ENCODE results near the gene RPS6KA2.

The RPS6KA2 gene

GRCh38 chr6:166478782-166479592 lies 148.1 kb downstream of the RPS6KA2 start:
- Histone ChIP-seq H3K36me3 (ENCODE audit: control insufficient read depth, insufficient read depth, low read length) (no peaks in the 10 kb centered on the region), H3K4me3 (ENCODE audit: low read length) (no peak overlapping the region), H3K4me1 (ENCODE audit: control insufficient read depth, insufficient read depth, low read length) (no peaks in the 10 kb centered on the region), H3K9ac (ENCODE audit: low read length) (no peak overlapping the region), H3K27me3 (ENCODE audit: control insufficient read depth, insufficient read depth, low read length) (no peaks in the 10 kb centered on the region), H3K9me3 (ENCODE audit: control insufficient read depth, low read length) (no peaks in the 10 kb centered on the region)

GRCh38 chr6:166477647-166478365 lies 149.2 kb downstream of the RPS6KA2 start:
- Histone ChIP-seq H3K9me3 (ENCODE audit: control insufficient read depth, low read length) (no peaks in the 10 kb centered on the region), H3K27me3 (ENCODE audit: control insufficient read depth, insufficient read depth, low read length) (no peaks in the 10 kb centered on the region), H3K4me3 (ENCODE audit: low read length) (no peak overlapping the region), H3K36me3 (ENCODE audit: control insufficient read depth, insufficient read depth, low read length) (no peaks in the 10 kb centered on the region), H3K4me1 (ENCODE audit: control insufficient read depth, insufficient read depth, low read length) (no peaks in the 10 kb centered on the region), H3K9ac (ENCODE audit: low read length) (no peak overlapping the region)

GRCh38 chr6:166476634-166477215 lies 150.3 kb downstream of the RPS6KA2 start:
- H3K4me3 ChIP-seq (ENCODE audit: low read length), result no peak overlapping the region
- H3K27me3 ChIP-seq (ENCODE audit: control insufficient read depth, insufficient read depth, low read length), result no peaks in the 10 kb centered on the region
- H3K4me1 ChIP-seq (ENCODE audit: control insufficient read depth, insufficient read depth, low read length), result no peaks in the 10 kb centered on the region
- H3K9me3 ChIP-seq (ENCODE audit: control insufficient read depth, low read length), result no peaks in the 10 kb centered on the region
- no peaks in the 10 kb centered on the region for H3K36me3 ChIP-seq (ENCODE audit: control insufficient read depth, insufficient read depth, low read length)
- H3K9ac ChIP-seq (ENCODE audit: low read length), result no peak overlapping the region

- Histone ChIP-seq H3K36me3 (ENCODE audit: control insufficient read depth, insufficient read depth, low read length) (no peaks in the 10 kb centered on the region), H3K4me3 (ENCODE audit: low read length) (no peak overlapping the region), H3K27me3 (ENCODE audit: control insufficient read depth, insufficient read depth, low read length) (no peaks in the 10 kb centered on the region), H3K4me1 (ENCODE audit: control insufficient read depth, insufficient read depth, low read length) (no peaks in the 10 kb centered on the region), H3K9ac (ENCODE audit: low read length) (no peak overlapping the region), H3K9me3 (ENCODE audit: control insufficient read depth, low read length) (no peaks in the 10 kb centered on the region)
Measured at GRCh38 chr6:166476061-166476591, 150.9 kb downstream of the RPS6KA2 start.

GRCh38 chr6:166474721-166475565 lies 152.1 kb downstream of the RPS6KA2 start:
- no peak overlapping the region for H3K4me3 ChIP-seq (ENCODE audit: low read length)
- no peaks in the 10 kb centered on the region for H3K36me3 ChIP-seq (ENCODE audit: control insufficient read depth, insufficient read depth, low read length)
- H3K27me3 ChIP-seq (ENCODE audit: control insufficient read depth, insufficient read depth, low read length), result no peaks in the 10 kb centered on the region
- H3K4me1 ChIP-seq (ENCODE audit: control insufficient read depth, insufficient read depth, low read length), result no peaks in the 10 kb centered on the region
- no peaks in the 10 kb centered on the region for H3K9me3 ChIP-seq (ENCODE audit: control insufficient read depth, low read length)
- no peak overlapping the region for H3K9ac ChIP-seq (ENCODE audit: low read length)

GRCh38 chr6:166473886-166474571 lies 153.0 kb downstream of the RPS6KA2 start:
- Histone ChIP-seq H3K4me1 (ENCODE audit: control insufficient read depth, insufficient read depth, low read length) (no peaks in the 10 kb centered on the region), H3K36me3 (ENCODE audit: control insufficient read depth, insufficient read depth, low read length) (no peaks in the 10 kb centered on the region), H3K9me3 (ENCODE audit: control insufficient read depth, low read length) (no peaks in the 10 kb centered on the region), H3K9ac (ENCODE audit: low read length) (no peak overlapping the region), H3K27me3 (ENCODE audit: control insufficient read depth, insufficient read depth, low read length) (no peaks in the 10 kb centered on the region), H3K4me3 (ENCODE audit: low read length) (no peak overlapping the region)

- Histone ChIP-seq H3K9ac (ENCODE audit: low read length) (no peak overlapping the region), H3K27me3 (ENCODE audit: control insufficient read depth, insufficient read depth, low read length) (no peaks in the 10 kb centered on the region), H3K36me3 (ENCODE audit: control insufficient read depth, insufficient read depth, low read length) (no peaks in the 10 kb centered on the region), H3K4me1 (ENCODE audit: control insufficient read depth, insufficient read depth, low read length) (no peaks in the 10 kb centered on the region), H3K9me3 (ENCODE audit: control insufficient read depth, low read length) (no peaks in the 10 kb centered on the region), H3K4me3 (ENCODE audit: low read length) (no peak overlapping the region)
Measured at GRCh38 chr6:166472636-166473035, 154.4 kb downstream of the RPS6KA2 start.

GRCh38 chr6:166471797-166472260 lies 155.2 kb downstream of the RPS6KA2 start:
- Histone ChIP-seq H3K9ac (ENCODE audit: low read length) (no peak overlapping the region), H3K9me3 (ENCODE audit: control insufficient read depth, low read length) (no peaks in the 10 kb centered on the region), H3K36me3 (ENCODE audit: control insufficient read depth, insufficient read depth, low read length) (no peaks in the 10 kb centered on the region), H3K4me3 (ENCODE audit: low read length) (no peak overlapping the region), H3K27me3 (ENCODE audit: control insufficient read depth, insufficient read depth, low read length) (no peaks in the 10 kb centered on the region), H3K4me1 (ENCODE audit: control insufficient read depth, insufficient read depth, low read length) (no peaks in the 10 kb centered on the region)

GRCh38 chr6:166470863-166471410 lies 156.1 kb downstream of the RPS6KA2 start:
- no peaks in the 10 kb centered on the region for H3K36me3 ChIP-seq (ENCODE audit: control insufficient read depth, insufficient read depth, low read length)
- H3K4me1 ChIP-seq (ENCODE audit: control insufficient read depth, insufficient read depth, low read length), result no peaks in the 10 kb centered on the region
- H3K9me3 ChIP-seq (ENCODE audit: control insufficient read depth, low read length), result no peaks in the 10 kb centered on the region
- H3K4me3 ChIP-seq (ENCODE audit: low read length), result no peak overlapping the region
- no peaks in the 10 kb centered on the region for H3K27me3 ChIP-seq (ENCODE audit: control insufficient read depth, insufficient read depth, low read length)
- H3K9ac ChIP-seq (ENCODE audit: low read length), result no peak overlapping the region

- H3K4me3 ChIP-seq (ENCODE audit: low read length), result no peak overlapping the region
- no peaks in the 10 kb centered on the region for H3K36me3 ChIP-seq (ENCODE audit: control insufficient read depth, insufficient read depth, low read length)
- H3K9ac ChIP-seq (ENCODE audit: low read length), result no peak overlapping the region
- H3K4me1 ChIP-seq (ENCODE audit: control insufficient read depth, insufficient read depth, low read length), result no peaks in the 10 kb centered on the region
- H3K9me3 ChIP-seq (ENCODE audit: control insufficient read depth, low read length), result no peaks in the 10 kb centered on the region
- no peaks in the 10 kb centered on the region for H3K27me3 ChIP-seq (ENCODE audit: control insufficient read depth, insufficient read depth, low read length)
Measured at GRCh38 chr6:166470029-166470862, 156.8 kb downstream of the RPS6KA2 start.
